Lung microvascular endothelial cell (primary cell): ENCODE data around the gene HSD17B4. TPM values are rescaled to one million over a fixed set of nuclear protein-coding genes. Genes with fewer than 3 reads are reported as not detected.
"Not testable (repeated sequence)": the region's sequence is repeated elsewhere in the genome, so short reads cannot be mapped to it uniquely, and the experiment has no call there.

ENCODE experiments used
- DNase-seq, 2 donors: peaks; one replicate each; pipeline versions ENCODE4 v3.0.0 to v3.0.0-alpha.2; 2010; ENCODE audit warnings: low read depth in 2 of 2
- total RNA-seq: library from RNA; depleted of rRNA; stranded (reverse); fragments of >200 nt; gene quantifications from 2 replicates; pipeline ENCODE4 v1.2.1, GENCODE V29; 2014

Gene HSD17B4, protein sequence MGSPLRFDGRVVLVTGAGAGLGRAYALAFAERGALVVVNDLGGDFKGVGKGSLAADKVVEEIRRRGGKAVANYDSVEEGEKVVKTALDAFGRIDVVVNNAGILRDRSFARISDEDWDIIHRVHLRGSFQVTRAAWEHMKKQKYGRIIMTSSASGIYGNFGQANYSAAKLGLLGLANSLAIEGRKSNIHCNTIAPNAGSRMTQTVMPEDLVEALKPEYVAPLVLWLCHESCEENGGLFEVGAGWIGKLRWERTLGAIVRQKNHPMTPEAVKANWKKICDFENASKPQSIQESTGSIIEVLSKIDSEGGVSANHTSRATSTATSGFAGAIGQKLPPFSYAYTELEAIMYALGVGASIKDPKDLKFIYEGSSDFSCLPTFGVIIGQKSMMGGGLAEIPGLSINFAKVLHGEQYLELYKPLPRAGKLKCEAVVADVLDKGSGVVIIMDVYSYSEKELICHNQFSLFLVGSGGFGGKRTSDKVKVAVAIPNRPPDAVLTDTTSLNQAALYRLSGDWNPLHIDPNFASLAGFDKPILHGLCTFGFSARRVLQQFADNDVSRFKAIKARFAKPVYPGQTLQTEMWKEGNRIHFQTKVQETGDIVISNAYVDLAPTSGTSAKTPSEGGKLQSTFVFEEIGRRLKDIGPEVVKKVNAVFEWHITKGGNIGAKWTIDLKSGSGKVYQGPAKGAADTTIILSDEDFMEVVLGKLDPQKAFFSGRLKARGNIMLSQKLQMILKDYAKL
- total RNA-seq, result 143 and 155 TPM in 2 replicates

DNA sequence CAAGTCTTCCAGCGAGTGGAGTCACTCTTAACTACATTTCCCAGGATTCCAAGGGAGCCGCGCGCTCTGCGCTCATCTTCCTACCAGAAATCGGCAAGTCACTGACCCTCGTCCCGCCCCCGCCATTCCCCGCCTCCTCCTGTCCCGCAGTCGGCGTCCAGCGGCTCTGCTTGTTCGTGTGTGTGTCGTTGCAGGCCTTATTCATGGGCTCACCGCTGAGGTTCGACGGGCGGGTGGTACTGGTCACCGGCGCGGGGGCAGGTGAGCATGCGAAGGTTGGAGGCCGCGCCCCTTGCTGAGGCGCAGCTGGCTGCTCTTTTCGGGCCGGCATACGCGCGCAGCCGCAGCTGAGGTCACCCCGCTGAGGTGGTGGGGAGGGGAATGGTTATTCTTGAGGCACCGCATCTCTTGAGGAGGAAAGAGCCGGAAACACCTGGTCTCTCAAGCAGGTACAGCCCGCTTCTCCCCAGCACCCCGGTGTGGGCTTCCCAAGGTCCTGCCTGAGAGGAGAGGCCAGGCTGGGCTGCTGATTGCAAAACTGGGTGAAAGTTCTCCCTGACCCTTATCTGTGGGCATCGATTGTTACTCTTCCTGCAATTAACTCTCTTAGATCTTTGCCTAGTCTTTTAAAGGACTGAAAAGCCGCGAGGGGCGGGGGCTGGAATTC lies at the start of gene HSD17B4:
Gene HSD17B4, plus strand, starts transcription at position 125 of the 667 bp plus-strand sequence. Its CDS starts 79 bp downstream, at position 204.
- peak; percentile 87 for DNase-seq

DNA sequence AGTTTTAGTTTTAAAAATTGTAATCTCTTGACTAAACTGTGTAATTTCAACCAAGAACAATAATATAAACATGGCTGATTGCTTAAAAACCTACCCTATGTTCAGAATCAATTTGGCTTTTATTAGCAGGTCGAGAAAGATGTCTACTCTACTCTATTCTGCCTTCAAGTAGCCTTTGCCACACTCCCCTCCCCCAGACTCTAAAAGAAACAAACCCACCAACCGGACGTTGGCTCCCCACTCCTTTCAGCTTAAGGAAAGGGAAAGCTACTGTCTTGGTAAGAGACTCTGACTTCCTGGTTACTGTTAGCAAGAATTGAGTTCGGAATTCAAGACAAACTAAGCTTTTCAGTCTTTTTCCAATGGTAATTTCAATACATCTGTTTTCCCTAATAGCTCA lies 49.7 kb upstream of the HSD17B4 start:
- DNase-seq, result no peak

DNA sequence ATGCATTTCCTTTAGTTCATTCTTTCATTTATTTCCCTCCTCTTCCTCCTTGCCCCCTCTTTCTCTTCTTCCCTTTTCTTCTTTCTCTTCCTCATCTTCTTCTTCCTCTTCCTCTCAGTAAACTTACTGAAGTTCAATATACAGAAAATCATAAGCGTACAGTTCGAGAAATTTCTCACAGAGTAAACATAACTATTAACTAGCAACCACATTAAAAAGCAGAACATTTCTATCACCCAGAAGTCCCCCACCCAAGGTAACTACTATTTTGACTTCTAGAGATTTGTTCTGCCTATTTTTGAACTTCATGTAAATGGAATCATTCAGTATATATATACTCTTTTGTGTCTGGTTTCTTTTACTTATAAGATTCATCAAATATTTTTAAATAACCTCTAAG lies 48.3 kb upstream of the HSD17B4 start:
- no peak for DNase-seq

DNA sequence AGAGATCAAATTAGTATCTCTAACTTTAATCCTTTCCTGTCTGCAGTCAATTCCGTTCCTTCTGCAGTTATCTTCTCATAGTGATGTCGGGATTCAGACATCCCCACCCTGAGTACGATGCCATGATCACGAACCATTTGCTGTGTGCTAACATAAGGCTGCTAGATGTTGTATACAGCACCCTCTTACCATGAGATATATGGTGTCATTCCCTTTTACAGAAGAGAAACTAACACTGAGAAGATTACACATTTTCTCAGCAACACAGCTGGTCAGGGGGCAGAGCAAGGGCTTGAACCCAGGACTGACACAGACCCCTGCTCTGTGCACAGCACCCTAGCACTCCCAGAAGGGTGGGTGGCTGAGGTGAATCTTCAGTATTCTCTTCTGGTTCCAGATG lies 46.9 kb upstream of the HSD17B4 start:
- no peak for DNase-seq

DNA sequence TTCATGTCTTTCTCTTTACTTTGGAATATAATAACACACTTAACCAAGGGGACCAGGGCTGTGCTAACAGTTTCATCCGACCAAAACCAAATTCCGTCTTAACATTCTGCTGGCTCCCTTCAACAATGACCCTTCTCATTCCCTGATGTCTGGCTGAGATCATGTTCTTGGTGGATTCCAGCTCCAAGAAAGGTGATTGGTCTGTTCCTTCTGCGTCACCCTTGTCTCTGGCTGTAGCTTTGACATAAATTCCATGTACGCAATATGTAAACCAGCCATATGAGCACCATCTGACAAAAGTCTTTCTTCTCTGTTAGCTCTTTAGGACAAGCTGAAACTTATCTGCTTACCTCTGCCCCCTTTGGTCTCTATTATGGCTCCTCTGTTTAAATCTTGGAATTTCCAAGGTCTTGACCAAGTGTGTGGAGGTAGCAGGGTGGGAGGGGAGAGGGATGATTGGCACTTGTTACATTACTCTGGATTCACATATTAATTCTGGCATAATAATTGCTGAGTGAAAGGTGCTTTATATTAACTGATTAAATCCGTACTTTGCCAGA lies 45.7 kb upstream of the HSD17B4 start:
- no peak for DNase-seq

DNA sequence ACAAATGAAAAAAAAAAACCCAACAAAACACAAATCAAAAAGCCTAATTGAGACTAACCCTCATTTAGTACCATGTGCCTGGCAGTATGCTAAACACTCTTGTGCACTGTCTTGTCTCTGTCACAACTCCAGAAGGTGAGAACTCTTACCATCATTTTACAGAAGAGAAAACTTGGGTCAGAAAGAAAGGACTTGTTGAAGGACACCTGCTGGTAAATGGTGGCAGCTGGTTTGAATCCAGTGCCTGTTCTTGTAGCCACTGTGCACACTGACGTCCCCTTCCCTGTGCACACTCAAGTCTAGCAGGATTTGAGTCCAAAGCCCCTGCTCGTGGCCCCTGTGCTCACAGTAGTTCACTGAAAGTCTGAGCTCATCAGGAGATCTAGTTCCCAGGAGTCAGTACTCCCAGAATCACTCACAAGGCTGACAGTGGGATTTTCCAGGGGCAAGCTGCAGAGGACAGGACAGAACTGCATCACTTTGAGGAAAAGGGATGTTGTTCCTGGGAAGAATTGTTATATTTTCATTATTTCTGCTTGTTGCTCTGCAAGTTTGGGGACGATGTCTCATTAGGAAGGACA lies 43.0 kb upstream of the HSD17B4 start:
- DNase-seq, result peak; percentile 13

DNA sequence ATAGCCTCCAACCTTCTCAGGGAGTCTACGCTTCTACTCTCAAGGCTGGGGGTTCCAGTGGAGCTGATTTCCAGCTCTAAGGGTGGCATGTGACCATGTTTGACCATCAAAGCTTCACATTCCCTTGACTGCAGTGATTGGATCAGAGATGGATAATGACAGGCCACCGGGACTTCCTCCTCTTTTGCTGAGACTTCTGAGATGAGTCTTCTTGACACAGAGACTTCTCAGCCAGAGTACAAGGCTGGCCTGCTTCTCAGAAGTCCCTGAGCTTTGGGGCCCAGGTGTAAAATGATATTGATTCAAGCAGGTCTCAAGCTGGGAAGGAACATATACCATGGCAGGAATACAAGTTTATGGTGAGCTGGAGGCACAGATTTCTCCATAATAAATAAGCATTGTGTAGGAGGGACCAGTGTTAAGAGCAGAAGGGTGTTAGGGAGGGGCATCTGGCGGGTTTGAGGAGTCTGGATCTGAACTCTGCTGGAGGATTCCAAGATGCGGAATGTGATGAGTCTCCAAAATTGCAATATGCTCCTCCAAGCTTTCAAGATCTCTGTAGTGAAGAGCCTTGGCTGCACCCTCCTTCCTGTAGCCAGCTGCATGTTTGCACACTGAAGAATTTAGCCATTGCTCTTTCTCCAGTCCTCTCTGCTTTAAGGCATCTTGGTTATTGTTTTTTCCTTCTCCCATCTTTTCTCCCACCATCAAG lies 41.7 kb upstream of the HSD17B4 start:
- DNase-seq, result no peak

DNA sequence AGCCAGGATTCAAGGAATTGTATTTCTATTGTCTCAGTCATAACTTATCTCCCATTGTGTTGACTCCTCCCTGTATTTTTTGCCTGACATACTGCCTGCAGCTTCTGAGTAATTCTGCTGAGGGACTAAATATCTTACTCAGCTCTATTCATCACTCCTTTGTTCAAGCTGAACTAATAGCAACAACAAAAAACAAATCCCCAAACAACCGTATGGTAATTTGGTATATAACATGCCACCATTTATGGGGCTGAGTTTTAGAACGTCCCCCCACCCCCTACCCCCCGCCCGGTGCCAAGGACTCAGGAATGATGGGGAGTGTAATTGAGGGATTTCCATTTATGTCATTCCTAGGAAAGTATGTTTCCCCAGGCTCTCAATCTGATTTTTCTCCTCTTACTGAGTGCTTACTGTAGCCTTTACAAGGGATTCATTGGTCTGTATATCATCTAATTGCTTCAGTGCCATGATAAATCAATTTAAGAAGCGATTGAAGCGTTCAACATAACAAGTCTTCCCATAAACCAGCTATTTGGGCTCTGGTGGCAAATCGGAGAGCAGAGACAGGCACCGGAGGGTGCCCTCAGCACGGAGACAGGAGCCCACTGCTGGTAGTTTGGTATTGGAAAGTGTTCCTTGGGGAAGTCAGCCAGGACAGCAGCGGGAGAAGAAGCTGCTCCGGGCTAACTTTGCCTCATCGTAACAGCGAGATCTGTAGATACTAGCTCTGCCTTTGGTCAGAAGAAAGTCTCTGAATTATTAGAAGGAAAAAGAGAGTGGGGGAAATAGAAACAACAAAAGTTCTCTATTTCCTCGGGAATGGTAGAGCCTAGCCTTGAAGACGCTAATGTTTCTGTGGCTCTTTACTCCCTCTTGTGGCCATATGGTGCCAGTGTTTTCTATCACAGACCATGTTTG lies 40.7 kb upstream of the HSD17B4 start:
- peak; percentile 78 to 80 for DNase-seq

DNA sequence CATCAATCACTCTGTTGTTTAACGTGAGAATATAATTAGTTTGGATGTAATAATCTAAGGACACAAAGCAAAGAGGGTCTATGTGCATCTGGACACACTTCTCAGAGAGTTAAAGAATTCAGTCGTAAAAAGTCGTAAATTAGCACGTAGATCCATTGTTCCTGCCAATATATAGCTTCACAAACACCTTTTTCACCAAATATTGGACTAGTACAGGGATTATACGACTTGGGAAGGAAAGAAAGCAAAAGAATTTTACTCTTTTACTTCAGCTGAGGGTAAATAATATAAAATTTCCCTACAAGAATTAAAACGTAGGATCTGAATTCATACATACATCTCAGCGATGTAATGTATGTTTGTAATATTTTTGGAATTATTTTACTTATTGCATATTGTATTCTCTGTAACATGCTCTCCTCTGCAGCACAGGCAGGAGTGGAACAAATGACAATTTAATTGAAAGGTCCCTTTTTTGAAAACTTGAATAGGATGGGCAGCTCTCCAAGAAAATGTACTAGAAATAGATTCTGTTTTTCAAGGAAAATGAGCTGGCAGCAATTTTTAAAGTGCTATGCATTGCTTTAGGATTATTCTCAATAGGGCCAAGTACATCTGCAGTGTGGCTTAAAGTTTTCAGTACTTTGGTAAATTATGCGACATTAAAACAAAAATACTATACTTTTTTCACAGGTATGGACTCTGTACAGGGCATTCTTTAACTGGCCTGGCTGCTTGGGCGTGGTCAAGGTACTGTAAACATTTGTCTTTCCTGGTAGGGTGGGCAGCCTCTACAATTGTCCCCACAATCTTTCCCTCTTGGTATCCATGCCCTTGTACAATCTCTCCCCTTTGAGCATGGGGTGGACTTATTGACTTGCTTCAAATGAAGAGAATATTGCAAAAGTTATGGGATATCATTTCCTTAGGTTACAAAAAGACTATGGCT lies 39.7 kb upstream of the HSD17B4 start:
- no peak for DNase-seq

DNA sequence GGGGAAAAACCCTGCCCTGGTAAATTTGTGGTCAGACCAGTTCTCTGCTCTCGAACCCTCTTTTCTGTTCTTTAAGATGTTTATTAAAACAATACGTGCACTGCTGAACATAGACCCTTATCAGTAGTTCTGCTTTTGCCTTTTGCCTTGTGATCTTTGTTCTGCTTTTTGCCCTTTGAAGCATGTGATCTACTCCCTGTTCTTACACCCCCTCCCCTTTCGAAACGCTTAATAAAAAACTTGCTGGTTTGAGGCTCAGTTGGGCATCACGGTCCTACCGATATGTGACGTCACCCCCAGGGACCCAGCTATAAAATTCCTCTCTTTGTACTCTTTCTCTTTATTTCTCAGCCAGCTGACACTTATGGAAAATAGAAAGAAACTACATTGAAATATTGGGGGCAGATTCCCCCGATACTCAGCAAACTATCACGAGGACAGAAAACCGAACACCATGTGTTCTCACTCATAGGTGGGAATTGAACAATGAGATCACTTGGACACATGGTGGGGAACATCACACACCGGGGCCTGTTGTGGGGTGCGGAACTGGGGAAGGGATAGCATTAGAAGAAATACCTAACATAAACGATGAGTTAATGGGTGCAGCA lies 38.1 kb upstream of the HSD17B4 start:
- not testable (repeated sequence) for DNase-seq

DNA sequence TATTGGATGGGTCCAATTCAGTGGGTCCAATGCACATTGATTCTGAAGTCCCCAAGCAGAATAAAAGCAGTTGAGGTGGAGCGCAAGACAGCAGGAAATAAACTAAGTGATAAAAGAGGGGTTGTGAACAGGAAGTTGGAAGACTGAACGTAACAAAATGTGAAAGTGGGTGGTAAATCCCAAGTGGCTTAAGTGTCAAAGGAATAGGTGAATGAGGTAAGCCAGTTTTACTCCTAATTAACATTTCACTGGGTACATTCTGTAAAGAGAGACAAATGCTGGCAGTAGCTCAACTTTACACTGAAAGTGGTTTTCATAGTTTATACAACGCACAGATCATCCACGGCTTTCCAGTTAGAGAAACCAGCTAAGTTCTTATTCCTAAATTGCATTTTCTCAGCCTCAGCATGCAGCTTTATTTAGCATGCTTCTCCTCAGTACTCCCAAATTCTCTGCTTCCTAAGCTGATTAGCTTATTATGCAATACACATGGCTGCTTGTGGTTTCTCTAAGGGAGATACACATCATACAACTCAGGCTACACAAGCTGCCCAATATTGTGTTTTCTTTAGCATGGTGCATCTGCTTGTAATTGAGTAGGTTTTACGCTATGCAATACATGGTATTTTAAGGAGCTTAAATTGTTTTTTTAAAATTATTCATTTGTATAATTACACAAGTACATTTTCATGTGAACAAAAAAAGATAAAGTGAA lies 34.2 kb upstream of the HSD17B4 start:
- DNase-seq, result no peak

DNA sequence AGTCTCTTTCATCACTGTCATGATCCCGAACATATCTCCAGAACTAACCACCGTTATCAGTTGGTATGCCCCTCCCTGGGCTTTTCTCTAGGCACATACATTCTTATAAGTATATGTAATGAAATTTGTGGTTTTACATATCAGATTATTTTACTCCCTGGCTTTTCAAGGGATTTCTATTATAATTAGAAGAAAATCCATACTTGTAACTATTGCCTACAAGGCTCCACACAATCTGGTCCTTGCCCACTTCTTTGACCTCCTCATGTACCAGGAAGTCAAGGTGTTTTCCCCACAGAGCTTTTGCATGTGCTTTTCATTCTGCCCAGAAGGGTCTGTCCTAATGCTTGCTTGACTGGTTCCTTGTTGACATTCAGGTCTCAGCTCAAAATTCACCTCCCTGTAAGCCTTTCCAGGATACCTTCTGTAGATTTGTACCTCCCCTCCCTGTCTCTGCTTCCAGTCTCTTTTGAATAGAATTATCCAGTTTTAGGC lies 33.6 kb upstream of the HSD17B4 start:
- DNase-seq, result no peak

DNA sequence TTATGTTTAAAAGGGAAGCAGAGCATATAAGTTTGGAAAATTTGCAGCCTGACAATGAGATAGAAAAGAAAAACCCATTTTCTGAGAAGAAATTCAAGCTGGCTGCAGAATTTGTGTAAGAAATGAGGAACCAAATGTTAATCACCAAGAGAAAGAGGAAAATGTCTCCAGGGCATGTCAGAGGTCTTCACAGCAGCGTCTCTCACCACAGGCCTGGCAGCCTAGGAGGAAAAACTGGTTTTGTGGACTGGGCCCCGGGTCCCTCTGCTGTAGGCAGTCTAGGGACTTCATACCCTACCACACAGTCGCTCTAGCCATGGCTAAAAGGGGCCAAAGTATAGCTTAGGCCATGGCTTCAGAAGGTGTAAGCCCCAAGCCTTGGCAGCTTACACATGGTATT lies 32.1 kb upstream of the HSD17B4 start:
- no peak for DNase-seq

DNA sequence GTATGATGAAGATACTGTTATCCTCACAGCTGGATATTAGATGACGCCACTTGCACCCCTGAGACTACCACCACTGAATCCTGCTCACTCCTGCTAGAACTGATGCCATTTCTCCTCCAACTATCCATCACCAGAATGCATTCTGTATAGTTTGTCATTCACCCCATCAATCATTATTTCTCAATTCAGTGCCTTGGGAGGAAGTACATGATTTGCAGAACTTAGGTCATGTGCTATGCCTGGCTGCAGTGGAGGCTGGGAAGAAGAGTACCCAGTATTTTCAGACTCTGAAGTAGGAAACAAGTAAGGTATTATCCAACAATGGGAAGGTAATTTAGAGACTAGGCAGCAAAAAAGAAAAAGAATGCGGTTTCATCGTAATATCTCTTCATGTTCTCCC lies 26.2 kb upstream of the HSD17B4 start:
- no peak for DNase-seq

DNA sequence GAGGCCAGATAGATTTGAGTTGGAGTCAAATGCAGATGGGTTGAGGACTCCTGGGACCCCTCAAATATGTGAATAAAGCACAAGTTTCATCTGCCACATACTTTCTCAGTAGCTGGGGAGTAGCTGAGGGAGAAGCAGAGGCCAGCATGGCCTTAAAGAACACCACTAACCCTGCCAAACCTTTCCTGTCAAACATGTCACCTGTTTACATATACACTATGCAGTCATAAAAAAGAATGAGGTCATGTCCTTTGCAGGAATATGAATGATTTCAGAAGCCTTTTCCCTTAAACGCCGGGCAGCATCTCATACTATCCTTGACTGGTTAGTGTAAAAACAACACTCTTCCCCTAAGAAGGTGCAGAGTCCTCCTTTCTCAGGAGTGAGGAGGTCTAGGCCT lies 25.2 kb upstream of the HSD17B4 start:
- no peak for DNase-seq

DNA sequence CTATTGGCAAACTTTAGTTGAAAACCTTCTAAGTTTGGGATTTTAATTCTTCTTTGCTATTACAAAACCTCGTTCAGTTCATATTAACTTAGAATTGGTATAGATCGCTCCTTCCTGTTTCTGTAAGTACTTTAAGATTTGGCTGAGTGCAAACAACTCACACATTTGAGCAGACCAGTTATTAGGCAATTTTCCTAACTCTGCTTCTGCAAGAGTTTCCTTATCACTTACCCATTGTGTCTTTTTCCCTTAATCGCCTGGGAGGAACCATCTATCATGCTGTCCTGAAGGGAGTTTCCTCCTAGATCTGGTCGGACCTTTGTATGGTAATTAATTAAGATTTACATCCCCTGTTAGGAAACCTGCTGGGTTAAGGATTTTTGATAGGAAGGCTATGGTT lies 24.7 kb upstream of the HSD17B4 start:
- not testable (repeated sequence) for DNase-seq

DNA sequence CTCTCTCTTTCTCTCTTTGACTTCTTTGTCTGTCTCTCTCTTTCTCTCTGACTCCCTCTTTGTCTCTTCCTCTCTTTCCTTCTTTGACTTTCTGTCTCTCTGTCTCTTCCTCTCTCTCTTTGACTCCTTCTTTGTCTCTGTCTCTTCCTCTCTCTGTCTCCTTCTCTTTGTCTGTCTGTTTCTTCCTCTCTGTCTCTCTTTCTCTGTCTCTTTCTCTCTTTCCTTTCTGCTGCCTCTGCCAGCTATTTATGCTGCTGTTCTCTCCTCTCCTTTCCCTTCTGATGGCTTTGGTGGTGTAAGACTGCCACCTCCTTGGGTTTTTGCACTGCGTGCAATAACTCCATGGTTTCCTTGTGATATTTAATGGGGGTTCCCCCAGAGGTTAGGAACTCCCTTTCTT lies 24.1 kb upstream of the HSD17B4 start:
- DNase-seq, result not testable (repeated sequence)
